B cell (primary cell): Measurements from ENCODE around the gene ARL6IP5.

Experiments used
- CTCF ChIP-seq: fragments of 200-600 bp; IDR thresholded peaks from one replicate; pipeline ENCODE4 v1.8.0; 2022; ENCODE audit warnings: antibody characterized with exemption, mild to moderate bottlenecking
- EZH2 ChIP-seq: IDR thresholded peaks from 2 replicates; pipeline ENCODE4 v1.6.1; 2012; ENCODE audit warnings: borderline replicate concordance, low read depth, mild to moderate bottlenecking, moderate library complexity, low read length; ENCODE audit not compliant: insufficient read depth, poor library complexity, severe bottlenecking

- TF ChIP-seq CTCF (no peak), EZH2 (no peak)
Observed at GRCh38 chr3:69085833-69086722, 1.3 kb downstream of the ARL6IP5 start.
